ENCODE results near the gene API5.
"Not testable (repeated sequence)": the region's sequence is repeated elsewhere in the genome, so short reads cannot be mapped to it uniquely, and the experiment has no call there.

Gene API5

DNA sequence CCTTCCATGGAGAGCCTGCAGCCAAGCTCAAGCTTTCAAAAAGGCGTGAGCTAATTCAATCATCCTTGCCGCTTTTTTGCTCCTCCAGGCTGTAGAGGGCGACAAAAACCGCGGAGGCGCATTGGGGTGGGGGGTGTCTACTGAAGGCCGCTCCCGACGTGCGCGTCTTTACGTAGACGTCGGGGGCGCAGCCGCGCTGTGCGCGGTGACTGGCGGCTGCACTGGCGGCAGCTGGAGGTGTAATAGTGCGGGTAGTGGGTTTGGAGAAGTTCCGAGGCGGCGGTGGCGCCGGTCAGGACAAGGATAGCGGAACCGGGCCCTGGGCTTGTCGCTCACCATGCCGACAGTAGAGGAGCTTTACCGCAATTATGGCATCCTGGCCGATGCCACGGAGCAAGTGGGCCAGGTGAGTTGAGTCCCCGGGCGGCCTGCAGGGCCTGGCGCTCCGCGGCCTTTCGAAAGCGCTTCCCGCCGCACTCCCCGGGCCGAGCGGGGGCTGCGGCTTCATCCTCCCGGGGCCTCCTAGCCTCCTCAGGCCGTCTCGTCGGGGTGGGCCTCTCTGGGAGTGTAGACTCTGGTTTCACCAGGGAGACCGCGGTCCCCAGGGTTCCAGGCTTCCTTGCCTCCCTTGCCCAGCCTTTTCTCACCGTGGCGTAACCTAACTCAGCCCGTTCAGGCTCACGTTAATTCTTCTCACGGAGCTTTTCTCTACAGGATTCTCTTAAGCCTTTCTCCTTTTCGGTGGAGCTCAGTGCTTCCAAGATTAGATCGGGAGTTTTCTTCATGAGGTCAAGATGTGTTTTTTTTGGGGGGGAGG, at the start of gene API5:
Gene API5 (plus strand): TSS at position 206 of the 817 bp plus-strand sequence. CDS start 132 bp downstream, at position 338.
- peak; percentile 95 for DNase-seq

DNA sequence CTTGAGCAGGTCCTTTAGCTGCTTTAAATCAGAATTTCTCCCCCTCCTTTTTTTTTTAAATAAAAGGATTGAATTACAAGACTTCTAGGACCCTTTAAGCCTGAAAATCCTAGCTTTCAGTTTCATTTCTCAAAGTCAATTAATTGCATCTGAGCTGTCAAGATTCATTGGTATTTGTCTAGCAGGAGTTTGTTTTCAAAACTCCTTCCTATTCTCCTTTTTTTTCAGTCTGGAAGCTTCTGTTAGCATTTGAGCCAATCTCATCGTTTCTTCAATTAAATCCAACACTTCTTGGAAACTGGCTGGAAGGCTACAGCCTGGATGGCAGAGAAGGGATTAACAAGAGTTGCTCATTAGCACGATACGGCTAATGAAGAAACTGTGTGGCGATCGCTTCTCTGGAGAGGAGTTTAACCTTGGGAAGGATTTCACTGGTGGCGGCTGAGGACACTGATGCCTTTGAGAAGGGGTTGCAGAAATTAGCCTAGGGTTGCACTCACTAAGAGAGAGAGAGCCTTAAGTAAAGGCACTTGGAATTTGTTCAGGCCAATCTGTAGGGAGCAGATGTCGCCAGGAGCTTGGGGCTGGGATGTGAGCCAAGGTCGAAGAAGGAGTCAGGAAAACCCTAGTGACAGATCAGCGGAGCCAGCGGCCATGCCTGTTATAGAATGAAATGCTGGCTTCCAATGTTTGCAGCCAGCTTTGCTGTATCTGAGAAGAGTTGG, 43.8 kb upstream of the API5 start:
- DNase-seq: no peak

DNA sequence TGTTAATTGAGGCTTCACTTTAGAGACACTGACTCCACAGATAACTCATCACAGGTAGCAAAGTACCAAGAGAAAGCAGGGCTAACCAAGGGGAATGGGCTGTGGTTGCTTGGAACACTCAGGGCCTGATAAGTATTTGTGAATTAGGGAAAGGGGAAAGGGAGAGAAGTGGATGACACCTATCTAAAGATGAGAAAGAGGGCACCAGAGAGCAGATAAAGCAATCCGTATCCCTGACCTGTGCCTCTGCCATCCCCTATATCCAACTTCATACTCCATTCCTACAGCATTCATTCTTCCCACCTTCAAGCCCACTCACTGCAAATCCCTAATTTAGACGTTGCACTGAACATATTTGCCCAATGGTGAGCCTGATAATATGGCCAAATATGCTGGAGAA, 43.0 kb upstream of the API5 start:
- no peak for DNase-seq

DNA sequence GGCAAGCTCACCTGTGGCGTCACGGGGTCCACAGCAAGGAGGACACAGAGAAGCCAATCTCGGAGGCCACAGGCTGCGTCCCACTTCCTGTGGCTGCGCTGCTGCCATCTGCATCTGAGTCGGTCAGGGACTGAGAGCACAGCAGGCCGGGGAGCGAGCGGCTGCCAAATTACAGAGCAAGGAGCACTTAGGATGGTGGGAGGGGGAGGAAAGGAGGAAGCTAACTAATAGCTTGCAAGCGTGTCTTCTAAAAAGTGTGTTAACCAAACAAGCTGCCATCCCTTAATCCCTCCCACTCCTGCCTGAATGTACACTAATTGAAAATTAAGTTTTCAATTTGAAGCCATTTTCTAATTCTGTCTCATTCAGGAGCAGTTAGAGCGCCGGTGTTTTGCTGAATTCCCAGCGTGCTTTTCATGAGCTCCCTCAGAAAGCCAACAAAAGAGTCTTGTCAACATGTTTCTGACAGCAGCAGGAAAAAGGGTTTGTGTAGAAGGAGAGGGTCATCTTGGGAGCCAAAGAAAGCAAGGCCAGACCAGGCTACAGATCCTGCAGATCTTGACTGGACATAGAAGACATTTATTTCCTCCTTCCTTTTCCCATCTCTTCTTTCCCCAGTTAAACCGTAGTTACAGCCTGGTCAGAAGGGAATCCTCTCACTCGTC, 42.4 kb upstream of the API5 start:
- DNase-seq: no peak

DNA sequence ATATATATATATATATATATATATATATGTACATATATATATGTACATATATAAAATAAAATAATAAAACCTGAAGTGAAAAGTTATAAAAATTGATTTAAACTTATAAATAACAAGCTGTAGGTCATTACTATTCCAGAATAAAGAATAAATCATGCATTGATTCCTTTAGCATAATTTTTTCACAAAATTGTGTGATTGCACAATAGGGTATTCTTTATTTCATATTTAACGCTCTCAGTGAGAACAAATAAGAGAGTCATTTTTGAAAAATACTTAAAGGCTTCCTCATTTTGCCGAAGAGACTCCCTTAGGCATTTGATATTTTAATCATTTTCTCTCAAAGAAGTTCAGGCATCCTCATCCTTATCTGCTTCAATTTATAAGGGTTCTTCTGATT, 41.3 kb upstream of the API5 start:
- no peak for DNase-seq

DNA sequence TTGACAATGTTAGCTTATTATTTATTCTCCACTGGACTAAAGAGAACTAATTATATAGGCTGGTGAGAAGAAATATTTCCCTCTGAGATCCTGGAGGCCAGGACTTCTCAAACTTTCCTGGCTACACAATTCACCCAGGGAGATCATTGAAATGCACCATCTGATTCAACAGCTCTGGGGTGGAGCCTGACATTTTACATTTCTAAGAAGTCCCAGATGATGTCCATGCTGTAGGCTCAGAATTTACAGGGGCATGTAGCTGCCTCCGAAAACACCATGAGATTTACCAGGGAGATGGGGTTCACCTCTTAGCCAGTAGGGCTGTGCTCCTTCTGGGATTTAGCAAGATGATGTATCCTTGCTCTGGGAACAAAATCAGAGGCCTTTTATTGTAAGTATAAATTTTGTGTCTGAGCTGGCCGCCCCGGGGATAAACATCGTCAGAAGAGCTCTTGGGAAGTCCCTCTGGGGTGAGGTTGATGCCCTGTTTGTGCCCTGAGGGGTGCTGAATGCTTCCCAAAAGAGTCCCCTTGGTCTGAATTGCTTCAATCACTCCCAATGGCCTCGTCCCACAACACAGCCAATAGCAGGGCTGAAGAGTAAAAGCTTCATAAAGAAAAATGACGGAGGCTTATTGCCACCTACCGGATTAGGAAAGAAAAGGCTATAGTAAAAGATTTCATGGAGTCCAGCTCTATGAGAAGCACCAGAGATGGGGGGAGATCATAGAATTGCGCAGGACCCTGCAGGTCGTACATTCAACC, 33.4 kb upstream of the API5 start:
- DNase-seq: no peak

DNA sequence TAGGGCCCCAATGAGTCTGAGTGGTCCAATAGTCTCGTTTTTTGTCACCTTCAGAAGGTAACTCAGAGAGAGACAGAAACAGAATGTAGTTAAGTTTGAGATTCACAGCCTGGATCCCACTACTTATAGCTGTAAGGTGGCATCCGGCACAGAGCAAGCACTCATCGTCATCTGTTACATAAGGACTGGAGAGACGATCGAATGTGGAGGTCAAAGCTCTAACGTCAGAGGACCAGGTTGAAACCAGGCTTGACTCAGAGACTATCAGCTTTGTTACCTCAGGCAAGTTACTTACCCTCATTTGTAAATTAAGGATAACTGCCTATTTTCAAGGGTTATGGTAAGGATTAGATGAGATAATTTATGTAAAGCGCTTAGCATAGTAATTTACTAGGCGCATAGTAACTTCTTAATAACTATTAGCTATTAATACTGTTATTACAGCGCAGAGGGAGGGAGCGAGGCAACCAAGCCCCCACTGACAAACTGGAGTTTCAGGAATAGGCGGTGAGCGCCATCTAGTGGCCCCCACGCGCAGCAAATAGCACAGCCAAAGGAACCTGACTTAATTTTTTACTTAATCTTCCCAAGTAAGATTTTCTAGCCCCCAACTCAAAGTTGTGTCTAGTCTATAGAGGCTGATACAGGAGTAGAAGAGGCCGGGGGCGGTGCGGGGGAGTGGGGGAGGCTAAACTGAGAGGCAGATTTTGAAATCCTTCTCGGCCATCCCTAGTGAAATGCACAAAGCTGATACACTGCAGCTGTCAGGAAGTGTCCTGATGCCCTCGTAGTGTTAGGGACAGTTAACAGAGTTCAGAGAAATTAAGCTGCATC, 29.0 kb upstream of the API5 start:
- DNase-seq: no peak

DNA sequence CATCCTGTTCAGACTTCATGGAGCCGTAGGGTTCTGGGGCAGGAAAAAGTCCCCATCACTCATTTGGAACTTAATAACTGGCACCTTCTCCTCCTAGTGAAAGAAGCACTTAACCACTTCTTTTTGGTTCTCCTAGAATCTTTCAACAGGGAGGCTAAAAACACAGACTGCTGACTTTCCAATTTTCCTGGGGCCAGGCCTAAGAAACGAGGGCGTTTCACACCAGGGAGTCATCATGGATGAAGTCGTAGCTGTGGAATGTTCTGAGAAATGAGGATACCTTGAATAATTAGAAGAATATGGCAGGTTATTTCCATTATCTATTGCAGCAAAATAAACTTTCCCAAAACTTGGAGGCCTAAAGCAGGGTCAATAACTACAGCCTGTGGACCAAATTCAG, 26.0 kb upstream of the API5 start:
- DNase-seq: no peak

DNA sequence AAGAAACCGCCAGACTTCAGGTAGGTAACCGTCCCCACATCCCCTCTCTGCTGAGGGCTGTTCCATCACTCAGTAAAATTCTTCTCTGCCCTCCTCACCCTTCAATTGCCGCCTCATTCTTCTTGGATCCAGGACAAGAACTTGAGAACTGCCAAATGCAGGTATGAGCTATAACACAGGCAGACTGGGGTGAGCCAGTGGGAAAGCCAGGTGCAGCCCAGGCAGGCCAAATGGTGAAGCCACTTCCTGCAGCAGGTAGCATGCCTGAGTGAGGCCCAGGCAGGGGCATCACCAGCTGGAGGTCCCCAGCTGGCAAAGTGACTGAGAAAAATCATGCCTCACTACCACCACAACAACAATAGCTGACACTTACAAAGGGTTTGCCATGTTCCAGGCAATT, 22.4 kb upstream of the API5 start:
- no peak for DNase-seq

DNA sequence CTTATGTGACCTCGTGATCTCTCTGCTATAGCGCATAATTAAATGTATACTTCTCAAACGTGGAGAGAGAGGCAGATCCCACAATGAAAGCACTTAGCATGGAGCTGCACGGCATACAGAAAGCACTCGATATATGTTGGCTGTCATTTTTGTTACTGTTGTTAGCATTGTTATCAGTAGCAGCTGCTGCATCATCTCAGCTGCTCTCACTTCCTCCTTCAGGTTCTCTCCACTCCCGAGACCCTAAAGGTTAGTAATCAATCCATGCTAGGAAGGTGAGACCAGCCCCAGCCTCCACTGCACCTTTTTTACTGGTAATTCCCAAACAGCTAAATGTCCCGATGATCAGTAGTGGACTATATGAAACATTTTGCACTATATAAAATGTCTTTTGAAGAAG, 13.4 kb upstream of the API5 start:
- no peak for DNase-seq

DNA sequence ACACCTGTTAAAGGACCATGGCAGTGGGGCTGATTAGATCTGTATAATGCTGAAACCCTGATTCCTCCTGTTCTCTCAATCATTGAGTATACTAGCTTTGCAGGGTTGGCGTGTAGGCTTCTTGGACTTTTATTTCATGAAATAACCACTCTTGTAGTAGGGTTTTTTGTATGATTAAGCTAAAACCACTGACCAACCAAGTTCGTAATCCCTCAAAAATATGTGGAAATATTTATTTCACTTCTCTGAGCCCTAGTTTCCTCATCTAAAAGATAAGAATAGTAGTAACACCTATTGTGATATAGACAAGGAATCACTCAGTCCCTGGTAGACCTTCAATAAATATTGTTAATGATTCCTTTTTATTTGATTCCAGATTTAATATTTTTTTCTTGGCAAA, 4.2 kb downstream of the API5 start:
- DNase-seq: no peak

DNA sequence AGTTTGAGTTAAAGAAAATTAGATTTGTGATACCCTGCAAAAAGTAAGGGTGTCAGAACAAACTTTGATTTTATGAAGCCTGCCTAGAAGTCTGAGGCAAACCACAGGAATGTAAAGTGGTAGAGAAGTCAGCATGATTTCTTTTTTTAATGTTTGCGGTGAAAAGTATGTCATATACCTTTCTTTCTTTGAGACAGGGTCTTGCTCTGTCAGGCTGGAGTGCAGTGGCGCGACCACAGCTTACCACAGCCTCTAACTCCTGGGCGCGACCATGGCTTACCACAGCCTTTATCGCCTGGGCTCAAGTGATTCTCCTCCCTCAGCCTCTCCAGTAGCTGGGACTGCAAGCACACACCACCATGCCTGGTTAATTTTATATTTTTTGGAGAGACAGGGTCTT, 4.7 kb downstream of the API5 start:
- no peak for DNase-seq

DNA sequence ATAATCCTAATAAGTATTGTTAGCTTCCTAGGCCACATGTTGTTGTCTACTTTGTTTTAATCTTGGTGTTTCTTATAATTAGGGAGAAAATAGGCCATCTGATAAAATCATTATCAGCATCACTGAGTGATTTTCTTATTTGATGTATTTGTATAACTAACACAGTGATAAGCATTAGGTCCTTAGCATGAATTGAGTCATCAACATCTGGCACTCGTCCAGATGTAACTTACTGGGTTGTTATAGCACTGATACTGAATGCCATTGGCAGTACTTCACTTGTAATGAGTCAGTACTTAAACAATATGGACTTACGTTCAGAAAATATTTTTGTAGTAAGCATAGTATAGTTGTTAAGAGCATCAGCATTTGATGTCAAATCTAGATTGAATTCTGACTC, 16.2 kb downstream of the API5 start:
- DNase-seq: peak; percentile 5

DNA sequence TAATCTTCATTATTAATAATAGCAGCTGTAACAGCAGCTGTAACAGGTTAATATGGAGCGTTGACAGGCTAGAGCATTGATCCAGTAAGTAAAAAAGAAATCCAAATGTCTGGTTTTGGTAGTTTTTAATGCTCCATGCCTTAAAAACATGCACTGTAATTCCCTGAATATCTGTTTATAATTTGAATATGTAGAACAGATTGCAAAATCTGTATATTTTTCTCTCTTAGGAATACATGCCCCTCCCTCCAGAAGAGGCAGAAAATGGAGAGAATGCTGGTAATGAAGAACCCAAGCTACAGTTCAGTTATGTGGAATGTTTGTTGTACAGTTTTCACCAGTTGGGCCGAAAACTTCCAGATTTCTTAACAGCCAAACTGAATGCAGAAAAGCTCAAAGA, 16.7 kb downstream of the API5 start:
- DNase-seq: no peak

DNA sequence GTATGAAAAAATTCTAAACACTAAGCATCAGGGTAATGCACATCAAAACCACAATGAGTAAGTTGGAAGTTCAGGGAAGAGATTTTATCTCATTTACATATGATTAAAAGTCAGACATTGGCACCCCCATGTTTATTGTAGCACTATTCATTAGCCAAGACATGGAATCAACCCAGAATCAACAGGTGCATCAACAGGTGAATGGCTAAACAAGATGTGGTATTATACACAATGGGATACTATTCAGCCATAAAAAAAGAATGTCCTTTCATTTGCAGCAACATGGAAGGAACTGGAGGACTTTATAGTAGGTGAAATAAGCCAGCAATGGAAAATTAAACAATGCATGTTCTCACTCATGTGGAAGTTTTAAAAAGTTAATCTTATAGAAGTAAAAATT, 29.4 kb downstream of the API5 start:
- DNase-seq: no peak

DNA sequence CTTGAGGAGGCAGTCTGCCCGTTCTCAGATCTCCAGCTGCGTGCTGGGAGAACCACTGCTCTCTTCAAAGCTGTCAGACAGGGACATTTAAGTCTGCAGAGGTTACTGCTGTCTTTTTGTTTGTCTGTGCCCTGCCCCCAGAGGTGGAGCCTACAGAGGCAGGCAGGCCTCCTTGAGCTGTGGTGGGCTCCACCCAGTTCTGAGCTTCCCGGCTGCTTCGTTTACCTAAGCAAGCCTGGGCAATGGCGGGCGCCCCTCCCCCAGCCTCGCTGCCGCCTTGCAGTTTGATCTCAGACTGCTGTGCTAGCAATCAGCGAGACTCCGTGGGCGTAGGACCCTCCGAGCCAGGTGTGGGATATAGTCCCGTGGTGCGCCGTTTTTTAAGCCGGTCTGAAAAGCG, 39.6 kb downstream of the API5 start:
- DNase-seq: not testable (repeated sequence)

DNA sequence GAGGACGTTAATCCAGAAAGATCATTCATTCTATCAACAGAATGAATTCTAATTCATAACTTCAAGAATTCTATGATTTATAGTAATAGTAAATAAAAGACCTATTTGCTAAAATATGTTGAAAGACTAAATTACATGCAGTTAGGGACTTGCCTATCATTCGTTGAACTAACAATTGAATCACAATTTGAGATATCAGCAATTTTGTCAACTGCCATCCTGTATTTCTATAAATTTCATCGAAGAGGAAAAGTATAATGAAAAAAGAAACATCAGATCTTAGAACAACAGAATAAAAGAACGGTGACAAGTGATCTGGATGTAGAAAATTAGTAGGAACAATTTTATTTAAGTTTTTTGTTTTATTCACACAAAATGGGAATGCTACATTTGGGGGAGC, 42.5 kb downstream of the API5 start:
- no peak for DNase-seq

DNA sequence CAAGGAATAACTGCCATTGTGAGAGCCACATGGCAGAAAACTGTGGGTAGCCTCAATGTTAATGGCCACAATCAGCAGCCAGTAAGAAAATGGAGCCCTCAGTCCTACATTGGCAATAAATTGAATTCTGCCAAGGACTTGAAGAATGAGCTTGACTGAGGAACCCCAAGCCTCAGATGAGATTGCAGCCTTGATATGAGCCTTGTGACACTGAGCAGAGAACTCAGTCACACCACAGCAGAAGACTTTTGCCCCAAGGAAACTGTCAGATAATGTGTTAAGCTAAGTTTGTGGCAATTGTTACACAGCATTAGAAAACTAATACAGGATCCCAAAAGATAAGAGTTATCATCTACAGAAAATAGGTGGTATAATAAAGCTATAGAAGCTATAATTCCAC, 44.5 kb downstream of the API5 start:
- no peak for DNase-seq

DNA sequence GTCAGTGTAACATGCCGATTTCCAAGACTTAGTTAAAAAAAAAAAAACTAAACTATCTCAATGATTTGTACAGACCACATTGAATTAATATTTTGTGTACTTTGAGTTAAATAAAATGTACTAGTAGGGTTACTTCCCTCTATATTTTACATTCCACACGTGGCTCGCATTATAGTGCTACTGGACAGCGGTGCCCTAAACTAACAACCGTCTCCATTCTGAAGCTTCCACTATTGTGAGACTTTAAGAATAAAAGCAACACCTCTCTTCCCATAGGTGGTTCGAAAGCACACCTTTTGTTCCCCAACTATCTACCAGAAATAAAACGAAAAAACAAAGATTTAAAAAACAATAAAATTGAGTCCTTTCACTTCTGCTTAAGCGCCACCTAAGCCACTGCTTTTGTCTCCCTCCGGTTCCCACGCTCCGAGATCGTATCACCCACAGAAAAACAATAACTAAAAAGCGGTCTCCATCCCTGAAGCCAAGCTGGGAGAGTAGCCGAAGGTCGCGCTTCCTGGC, 46.5 kb downstream of the API5 start:
- DNase-seq: no peak

DNA sequence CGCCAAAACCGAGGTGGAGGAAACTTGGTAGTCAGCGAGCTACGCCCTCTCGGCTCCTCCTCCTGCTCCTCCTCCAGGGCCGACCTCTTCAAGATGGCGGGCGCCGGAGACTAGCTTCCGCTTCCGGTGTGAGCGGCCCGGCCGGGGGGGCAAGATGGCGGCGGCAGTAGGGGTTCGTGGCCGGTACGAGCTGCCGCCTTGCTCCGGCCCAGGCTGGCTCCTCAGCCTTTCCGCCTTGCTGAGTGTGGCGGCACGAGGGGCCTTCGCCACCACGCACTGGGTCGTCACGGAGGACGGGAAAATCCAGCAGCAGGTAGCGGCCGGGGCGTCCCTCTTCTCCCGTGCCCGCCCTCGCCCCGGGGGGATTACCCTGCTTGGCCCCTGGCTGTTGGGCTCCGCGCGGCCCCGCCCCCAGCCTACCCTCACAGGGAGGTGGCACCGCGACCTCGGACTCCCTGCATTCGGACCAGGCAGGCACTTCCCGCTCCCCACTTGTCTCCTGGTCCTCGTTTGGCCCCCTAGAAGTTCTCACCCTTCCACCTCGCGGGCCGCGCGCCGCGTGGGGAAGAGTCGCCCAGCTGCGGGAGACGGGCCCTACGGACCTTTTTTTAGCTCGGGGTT, 47.1 kb downstream of the API5 start, which contains the start of gene TTC17:
Gene TTC17 (plus strand): TSS at position 120 of the 621 bp plus-strand sequence. CDS start 35 bp downstream, at position 155.
- DNase-seq: peak; percentile 93

DNA sequence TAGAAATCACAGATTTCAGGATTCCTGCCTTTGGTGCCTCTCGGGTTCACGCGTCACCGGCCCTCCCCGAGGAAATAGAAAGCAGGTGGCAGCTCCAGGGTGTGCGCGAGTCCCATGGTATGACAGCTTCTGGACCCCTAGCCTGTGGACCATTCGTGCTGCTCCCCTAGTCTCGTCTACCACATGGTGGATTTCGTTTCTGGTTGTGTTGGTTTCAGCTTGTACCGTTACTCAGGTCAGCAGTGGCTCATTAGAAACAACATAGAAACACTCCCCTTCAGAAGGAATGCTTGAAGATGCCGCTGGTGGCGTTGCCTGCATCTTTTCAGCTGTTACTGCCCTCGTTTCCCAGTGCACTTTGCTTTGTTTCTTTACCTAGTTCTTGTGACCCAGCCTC, 47.6 kb downstream of the API5 start:
- no peak for DNase-seq
